ENCODE results near the gene DIS3L2. TPM values are rescaled to one million over a fixed set of nuclear protein-coding genes. Genes with fewer than 3 reads are reported as not detected.

DIS3L2 gene
- total RNA-seq, 1 donor from 2014 or later: 24.0 TPM

DNA sequence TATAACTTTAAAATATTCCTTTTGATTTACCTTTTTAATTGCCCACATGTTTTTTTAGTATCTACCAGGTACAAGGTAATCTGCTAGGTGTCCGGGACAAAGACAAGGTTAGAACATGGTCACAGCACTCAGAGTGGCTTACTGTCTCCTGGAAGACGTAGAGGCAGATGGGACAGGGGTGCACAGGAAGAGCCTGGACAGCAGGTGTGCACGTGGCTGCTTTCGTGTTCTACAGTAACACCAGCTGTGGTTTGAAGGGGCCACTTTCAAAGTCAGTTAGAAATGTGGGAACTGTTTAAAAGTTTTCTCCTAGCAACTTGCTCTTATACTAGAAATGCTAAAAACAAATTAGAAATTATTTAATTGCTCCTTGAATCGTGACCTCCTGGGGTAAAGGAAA is 314.2 kb downstream of the DIS3L2 start:
- peaks cover 2% of the 10 kb centered on the region for H3K4me1 ChIP-seq (ENCODE audit: insufficient read depth, low read length)
- no peaks in the 10 kb centered on the region for H3K79me2 ChIP-seq (ENCODE audit: insufficient read depth, low read length)
- H3K9ac ChIP-seq (ENCODE audit: low read length): no peak overlapping the region

GRCh38 chr2:232276084-232276732 is 314.7 kb downstream of the DIS3L2 start:
- no peaks in the 10 kb centered on the region for H3K9me3 ChIP-seq (ENCODE audit: insufficient read depth, low read depth, low read length)
- Mint-ChIP-seq H3K27me3 (ENCODE audit: low read depth, unreplicated experiment) (peaks cover 30% of the 10 kb centered on the region), H3K27ac (ENCODE audit: unreplicated experiment) (no peak overlapping the region), H3K4me3 (ENCODE audit: unreplicated experiment) (no peak overlapping the region), H3K9me3 (ENCODE audit: unreplicated experiment) (peaks cover 5% of the 10 kb centered on the region), H3K36me3 (ENCODE audit: low read depth, unreplicated experiment) (peaks cover 29% of the 10 kb centered on the region), H3K4me1 (ENCODE audit: low read depth, unreplicated experiment) (no peaks in the 10 kb centered on the region)
- peaks cover 3% of the 10 kb centered on the region for H3K4me1 ChIP-seq (ENCODE audit: insufficient read depth, low read length)
- no peak for TF ChIP-seq CTCF (IDR thresholded peaks at IDR 0.05; ENCODE audit: insufficient read depth, low read depth, low read length)
- TF ChIP-seq EZH2 (IDR thresholded peaks at IDR 0.05; ENCODE audit: insufficient read depth, low read length): no peak
- H2AFZ ChIP-seq (ENCODE audit: low read depth, low read length): no peak overlapping the region
- no peaks in the 10 kb centered on the region for H3K79me2 ChIP-seq (ENCODE audit: insufficient read depth, low read length)
- DNase-seq (ENCODE audit: low read depth): no peak
- H3K4me3 ChIP-seq (ENCODE audit: insufficient read depth, low read depth, low read length): no peak overlapping the region
- no peaks in the 10 kb centered on the region for H3K27me3 ChIP-seq (ENCODE audit: insufficient read depth, low read length)
- no peak overlapping the region for H3K27ac ChIP-seq (ENCODE audit: low read depth, low read length)
- no peak overlapping the region for H3K9ac ChIP-seq (ENCODE audit: low read length)
- no peak for FAIRE-seq
- peaks cover 22% of the 10 kb centered on the region for H4K20me1 ChIP-seq (ENCODE audit: insufficient read depth, low read length)
- H3K36me3 ChIP-seq (ENCODE audit: insufficient read depth, low read length): peaks cover 3% of the 10 kb centered on the region
- H3K4me2 ChIP-seq (ENCODE audit: low read length): no peak overlapping the region

More for the DNA sequence above, 314.2 kb downstream of the DIS3L2 start:
- Histone ChIP-seq H3K4me3 (ENCODE audit: insufficient read depth, low read depth, low read length) (no peak overlapping the region), H3K27me3 (ENCODE audit: insufficient read depth, low read length) (no peaks in the 10 kb centered on the region), H4K20me1 (ENCODE audit: insufficient read depth, low read length) (peaks cover 20% of the 10 kb centered on the region), H3K4me2 (ENCODE audit: low read length) (no peak overlapping the region), H3K9me3 (ENCODE audit: insufficient read depth, low read depth, low read length) (no peaks in the 10 kb centered on the region), H3K27ac (ENCODE audit: low read depth, low read length) (no peak overlapping the region), H2AFZ (ENCODE audit: low read depth, low read length) (no peak overlapping the region), H3K36me3 (ENCODE audit: insufficient read depth, low read length) (peaks cover 3% of the 10 kb centered on the region)
- Mint-ChIP-seq H3K4me1 (ENCODE audit: low read depth, unreplicated experiment) (no peaks in the 10 kb centered on the region), H3K4me3 (ENCODE audit: unreplicated experiment) (no peak overlapping the region), H3K27ac (ENCODE audit: unreplicated experiment) (no peak overlapping the region), H3K36me3 (ENCODE audit: low read depth, unreplicated experiment) (peaks cover 26% of the 10 kb centered on the region), H3K27me3 (ENCODE audit: low read depth, unreplicated experiment) (peaks cover 30% of the 10 kb centered on the region), H3K9me3 (ENCODE audit: unreplicated experiment) (peaks cover 3% of the 10 kb centered on the region)
- DNase-seq (ENCODE audit: low read depth) (no peak), FAIRE-seq (no peak)
- no peak for TF ChIP-seq EZH2 (IDR thresholded peaks at IDR 0.05; ENCODE audit: insufficient read depth, low read length)
- TF ChIP-seq CTCF (IDR thresholded peaks at IDR 0.05; ENCODE audit: insufficient read depth, low read depth, low read length): no peak

DNA sequence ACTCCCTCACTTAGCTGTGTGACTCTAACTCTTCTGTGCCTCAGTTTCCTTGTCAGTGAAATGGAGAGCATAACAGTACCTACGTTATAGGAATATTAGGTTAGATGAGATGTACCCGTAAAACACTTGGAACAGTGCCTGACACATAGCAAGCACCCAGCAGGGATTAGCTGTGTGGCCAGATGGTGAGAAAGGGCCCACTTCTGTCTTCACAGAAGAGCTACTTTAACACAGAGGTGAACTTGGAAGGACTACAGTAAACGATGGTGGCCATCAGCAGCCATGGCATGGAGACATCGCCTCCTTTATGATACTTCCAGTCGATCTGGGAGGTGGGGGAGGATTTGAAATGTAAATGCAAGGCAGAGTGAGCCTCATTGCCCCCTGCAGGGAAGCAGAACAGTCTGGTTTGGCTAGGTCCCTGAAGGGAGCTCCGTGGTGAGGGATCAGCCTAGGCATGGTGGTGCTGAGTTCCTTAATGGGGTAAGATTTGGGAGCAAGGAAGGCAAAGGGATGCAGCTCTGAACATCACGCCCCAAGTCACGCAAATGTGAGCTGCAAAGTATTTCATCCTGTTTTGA is 315.3 kb downstream of the DIS3L2 start:
- Histone ChIP-seq H3K27ac (ENCODE audit: low read depth, low read length) (no peak overlapping the region), H3K4me2 (ENCODE audit: low read length) (no peak overlapping the region), H3K27me3 (ENCODE audit: insufficient read depth, low read length) (no peaks in the 10 kb centered on the region), H3K4me1 (ENCODE audit: insufficient read depth, low read length) (peaks cover 3% of the 10 kb centered on the region), H3K36me3 (ENCODE audit: insufficient read depth, low read length) (peaks cover 3% of the 10 kb centered on the region), H3K9me3 (ENCODE audit: insufficient read depth, low read depth, low read length) (no peaks in the 10 kb centered on the region), H2AFZ (ENCODE audit: low read depth, low read length) (no peak overlapping the region), H4K20me1 (ENCODE audit: insufficient read depth, low read length) (peaks cover 22% of the 10 kb centered on the region), H3K4me3 (ENCODE audit: insufficient read depth, low read depth, low read length) (no peak overlapping the region), H3K79me2 (ENCODE audit: insufficient read depth, low read length) (no peaks in the 10 kb centered on the region), H3K9ac (ENCODE audit: low read length) (no peak overlapping the region)
- DNase-seq (ENCODE audit: low read depth): no peak
- no peaks in the 10 kb centered on the region for H3K4me1 Mint-ChIP-seq (ENCODE audit: low read depth, unreplicated experiment)
- H3K4me3 Mint-ChIP-seq (ENCODE audit: unreplicated experiment): no peak overlapping the region
- peaks cover 30% of the 10 kb centered on the region for H3K27me3 Mint-ChIP-seq (ENCODE audit: low read depth, unreplicated experiment)
- no peak for FAIRE-seq
- H3K27ac Mint-ChIP-seq (ENCODE audit: unreplicated experiment): no peak overlapping the region
- TF ChIP-seq CTCF (IDR thresholded peaks at IDR 0.05; ENCODE audit: insufficient read depth, low read depth, low read length) (no peak), EZH2 (IDR thresholded peaks at IDR 0.05; ENCODE audit: insufficient read depth, low read length) (no peak)
- H3K36me3 Mint-ChIP-seq (ENCODE audit: low read depth, unreplicated experiment): peaks cover 31% of the 10 kb centered on the region
- H3K9me3 Mint-ChIP-seq (ENCODE audit: unreplicated experiment): peaks cover 7% of the 10 kb centered on the region
